Measurements from ENCODE around the gene RTL5.

Gene RTL5

DNA sequence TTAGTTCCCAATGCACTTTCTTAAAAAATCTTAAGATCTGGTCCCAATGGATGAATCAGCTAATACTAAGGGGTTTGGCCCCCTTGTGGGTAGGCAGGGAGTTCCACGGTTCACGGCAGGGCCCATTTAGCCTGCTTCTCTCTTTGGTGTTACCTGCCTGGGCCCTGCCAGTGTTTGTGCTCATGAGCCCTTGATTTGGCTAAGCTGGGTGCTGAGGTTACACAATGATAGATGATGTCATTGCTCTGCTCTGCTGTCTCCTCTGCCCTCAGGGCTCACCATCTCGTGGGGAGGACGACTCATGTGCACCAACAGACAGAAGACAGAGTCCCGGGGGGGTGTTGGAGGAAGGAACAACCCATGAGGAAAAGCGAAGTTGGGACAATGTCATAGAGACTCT is 24.4 kb downstream of the RTL5 start:
- DNase-seq, result no peak

- no peak for DNase-seq
Observed at GRCh38 chrX:72105436-72105835, 26.3 kb downstream of the RTL5 start.

DNA sequence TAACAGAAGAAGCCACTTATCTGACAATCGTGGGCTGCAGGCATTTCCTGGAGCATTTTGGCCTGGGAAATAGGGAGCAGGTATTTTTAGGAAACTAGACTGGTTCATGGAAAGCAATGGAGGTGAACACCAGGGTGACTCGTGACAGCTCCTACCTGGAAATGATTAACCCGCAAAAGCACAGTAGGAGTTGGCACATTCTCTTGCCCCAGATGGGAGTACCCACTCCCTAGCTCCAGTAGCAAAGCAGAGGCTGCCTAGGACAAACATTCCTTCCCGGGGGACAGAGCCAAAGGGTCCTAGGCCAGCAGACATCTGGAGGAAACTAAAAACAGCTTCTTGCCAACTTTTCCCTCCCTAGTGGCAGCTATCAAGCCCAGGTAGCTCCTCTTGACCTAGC is 29.0 kb downstream of the RTL5 start:
- no peak for DNase-seq

DNA sequence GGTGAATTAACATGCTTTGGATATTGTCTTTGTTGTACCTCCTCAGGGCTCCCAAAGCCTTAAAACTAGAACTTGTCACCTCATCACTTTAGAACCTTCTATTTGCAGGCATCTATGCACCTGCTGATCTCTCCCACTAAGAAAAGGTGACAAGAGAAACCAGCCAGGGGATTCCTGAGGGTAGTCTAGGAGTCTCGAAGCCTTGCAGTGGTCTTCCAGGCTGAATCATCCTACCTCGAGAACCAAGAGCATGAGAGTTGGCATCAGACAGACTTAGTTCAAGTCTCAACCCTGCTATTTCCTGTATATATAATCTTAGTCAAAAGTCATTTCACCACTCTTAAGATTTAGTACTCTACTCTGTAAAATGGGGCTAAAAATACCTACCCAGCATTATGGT is 29.6 kb downstream of the RTL5 start:
- DNase-seq, result no peak

GRCh38 chrX:72101597-72102037 is 30.1 kb downstream of the RTL5 start:
- no peak for DNase-seq

DNA sequence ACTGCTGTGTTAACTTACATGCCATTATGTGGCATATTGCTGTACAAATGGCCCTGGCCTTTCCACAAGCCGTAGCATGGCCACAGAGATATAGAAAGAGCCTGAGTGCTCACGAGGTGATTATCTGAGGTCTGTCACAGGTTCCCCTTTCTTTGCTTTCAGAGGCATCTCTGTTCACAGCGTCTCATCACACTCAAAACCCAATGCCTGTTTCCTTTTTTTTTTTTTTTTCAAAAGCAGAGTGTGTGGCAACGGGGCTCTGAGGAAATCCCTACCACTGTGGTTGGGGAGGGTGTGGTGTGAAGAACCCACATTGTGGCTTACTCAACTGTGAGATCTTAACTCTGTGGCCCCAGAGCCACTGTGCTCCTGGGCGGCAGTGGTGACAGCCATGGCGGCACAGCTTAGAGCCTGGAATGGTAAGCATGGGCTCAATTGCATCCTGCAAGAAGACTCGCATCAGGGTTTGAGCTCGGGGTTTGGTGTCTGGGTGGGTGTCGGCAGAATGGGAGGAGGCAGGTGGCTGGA is 30.8 kb downstream of the RTL5 start:
- DNase-seq, result peak; percentile 25

GRCh38 chrX:72100051-72100755 is 31.5 kb downstream of the RTL5 start:
- no peak for DNase-seq

GRCh38 chrX:72097098-72097497 is 34.6 kb downstream of the RTL5 start:
- no peak for DNase-seq

DNA sequence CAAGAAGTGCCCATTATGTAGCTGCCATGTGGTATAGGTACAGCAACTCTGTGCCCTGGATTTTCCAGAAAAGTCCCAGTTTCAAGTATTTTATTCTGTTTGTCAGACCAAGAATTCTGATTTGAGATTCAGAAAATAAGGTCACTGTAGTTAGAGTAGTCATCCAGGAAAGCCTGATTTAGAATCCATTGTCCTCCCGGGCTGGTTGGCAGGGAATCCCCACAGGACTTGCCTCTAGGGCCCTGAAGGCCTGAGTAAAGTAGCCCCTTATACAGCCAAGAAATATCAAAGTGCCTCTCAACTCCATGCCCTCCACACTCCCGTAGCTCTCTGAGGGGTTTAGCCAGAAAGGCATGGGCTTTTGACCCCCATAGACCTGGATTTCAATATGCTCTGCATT is 36.3 kb downstream of the RTL5 start:
- DNase-seq, result no peak

GRCh38 chrX:72094894-72095293 is 36.8 kb downstream of the RTL5 start:
- no peak for DNase-seq

DNA sequence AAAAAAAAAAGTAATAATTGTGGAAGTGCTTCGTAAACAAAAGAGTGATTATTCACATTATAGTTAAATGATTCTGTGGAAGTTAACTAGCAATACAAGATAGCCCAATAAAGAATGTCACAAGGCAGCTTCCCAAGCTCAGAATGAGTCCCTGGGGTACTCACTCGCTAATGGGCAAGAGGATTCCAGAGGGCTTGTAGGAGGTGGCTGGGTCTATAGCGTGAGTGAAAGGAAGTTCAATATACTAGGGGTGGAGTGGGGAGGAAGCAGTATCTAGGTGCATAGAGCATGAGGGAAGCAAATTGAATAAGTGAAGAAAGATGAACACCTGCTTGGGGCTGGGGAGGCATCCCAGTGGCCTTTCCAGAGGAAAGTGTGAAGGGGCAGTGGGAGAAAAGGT is 42.5 kb downstream of the RTL5 start:
- DNase-seq, result no peak

DNA sequence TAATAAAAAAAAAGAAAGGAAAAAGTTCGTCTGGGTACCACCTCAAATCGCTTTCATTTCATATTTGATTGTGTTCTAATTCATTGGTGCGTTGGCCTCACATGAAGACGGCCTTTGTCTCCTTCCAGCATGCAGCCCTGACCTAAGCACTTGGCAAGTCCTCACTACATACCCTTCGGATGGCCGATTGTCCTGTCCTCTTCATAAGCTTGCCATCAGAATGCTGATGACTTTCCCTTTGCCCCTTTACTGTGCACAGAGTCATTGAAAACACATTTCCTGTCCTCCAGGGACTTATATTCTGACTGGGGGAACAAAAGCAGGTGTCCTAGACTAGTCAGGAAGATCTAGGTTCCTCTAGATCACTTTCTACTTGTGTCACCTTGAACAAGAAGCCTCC is 43.0 kb downstream of the RTL5 start:
- no peak for DNase-seq

DNA sequence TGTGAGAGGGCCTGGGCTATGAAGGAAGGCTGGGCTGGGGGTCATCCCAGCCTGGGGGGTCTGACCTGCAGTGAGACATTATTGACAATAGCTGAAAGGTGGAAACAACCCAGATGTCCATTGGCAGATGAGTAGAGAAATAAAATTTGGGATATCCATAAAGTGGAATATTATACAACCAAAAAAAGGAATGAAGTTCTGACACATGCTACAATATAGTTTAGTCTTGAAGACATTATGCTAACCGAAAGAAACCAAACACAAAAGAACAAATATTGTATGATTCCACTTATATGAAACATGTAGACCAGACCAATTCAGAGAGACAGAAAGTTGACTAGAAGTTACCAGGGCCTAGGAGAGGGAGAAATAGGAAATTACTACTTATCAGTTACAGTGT is 44.7 kb downstream of the RTL5 start:
- no peak for DNase-seq

DNA sequence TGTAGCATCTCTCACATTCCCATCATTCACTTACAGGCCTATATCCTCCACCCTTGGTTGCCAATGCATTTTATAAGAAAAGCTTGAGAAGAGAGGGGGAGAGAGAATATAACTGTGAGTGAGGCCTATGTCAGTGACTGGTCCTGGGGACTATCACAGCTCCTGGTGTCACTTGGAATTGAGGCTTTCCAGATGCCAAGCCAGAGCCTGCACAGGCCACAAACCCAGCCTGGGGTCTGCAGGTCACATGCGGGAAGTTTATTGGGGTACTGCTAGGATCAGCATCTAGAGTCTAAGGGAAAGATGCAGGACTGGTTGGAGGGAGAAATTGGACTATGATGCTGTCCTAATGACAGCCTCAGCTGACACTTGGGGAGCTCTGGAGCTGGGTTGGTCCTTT is 47.6 kb downstream of the RTL5 start:
- DNase-seq, result no peak

GRCh38 chrX:72083291-72083690 is 48.4 kb downstream of the RTL5 start:
- no peak for DNase-seq

GRCh38 chrX:72081605-72082320 is 50.0 kb downstream of the RTL5 start:
- no peak for DNase-seq

DNA sequence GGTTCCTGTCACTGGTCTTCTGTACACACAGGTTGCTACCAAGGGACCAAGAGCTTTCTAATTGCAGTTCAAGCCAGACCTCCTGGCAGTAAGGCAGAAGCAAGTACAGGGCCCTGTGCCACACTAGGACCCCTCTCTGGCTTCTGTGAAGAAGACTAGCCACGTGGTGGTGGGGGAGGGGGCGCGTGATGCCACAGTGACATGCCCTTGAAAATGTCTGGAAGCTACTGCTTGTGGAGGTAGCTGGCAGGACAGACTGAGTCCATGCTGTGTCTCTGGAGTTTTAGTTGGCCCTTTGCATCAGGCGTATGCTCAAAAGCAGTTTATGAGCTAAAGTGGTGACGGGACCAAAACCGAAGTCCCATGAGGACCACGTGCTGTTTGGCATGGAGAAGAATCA is 50.9 kb downstream of the RTL5 start:
- DNase-seq, result no peak

DNA sequence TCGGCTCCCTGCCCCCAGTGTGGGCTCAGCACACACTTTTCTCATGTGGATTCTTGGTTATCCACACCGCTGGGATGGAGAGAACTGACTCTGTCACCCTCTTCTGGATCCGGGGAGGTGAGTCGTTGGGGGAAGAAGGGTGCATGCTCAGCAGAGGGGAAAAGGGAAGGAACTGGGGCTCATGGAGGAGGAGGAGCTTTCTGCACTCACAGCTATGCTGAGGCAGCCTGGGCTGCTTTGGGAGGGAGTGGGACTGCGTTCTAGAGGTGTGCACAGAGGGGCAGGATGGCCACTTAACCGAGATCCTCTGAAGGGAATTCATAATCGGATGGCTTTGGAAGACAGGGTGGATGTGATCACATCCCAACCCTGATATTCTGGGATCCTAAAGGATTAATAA is 51.6 kb downstream of the RTL5 start:
- DNase-seq, result no peak

- no peak for DNase-seq
Observed at GRCh38 chrX:72079607-72080006, 52.1 kb downstream of the RTL5 start.

DNA sequence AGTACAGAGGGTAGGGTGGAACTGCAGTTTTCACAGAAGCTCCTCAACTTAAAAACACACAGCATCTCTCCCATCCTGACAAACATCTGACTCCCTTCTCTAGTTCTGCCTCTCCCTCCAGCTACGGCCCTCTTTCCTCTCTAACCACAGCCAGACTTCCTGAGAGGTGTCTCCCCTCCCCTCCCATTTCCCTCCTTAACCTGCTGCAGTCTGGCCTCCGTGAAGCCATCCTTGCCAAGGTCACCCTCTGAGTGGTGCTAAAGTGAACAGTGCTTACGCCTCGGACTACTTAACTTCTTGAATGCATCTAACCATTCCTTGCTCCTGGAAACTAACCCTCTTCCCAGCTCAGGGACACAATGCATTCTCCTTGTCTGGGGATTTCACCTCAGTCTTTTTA is 53.3 kb downstream of the RTL5 start:
- no peak for DNase-seq
